Hepatocyte (in vitro differentiated cells): ENCODE measurements around the gene GJA9.

Experiments
- EZH2 ChIP-seq: fragments of 200-600 bp; sonication (generic); IDR thresholded peaks from 2 replicates; pipeline ENCODE4 v1.6.1; 2016; ENCODE audit warnings: antibody characterized with exemption, mild to moderate bottlenecking, borderline replicate concordance
- EZH2phosphoT487 ChIP-seq: fragments of 200-600 bp; sonication (generic); IDR thresholded peaks from one replicate; pipeline ENCODE4 v1.6.1; 2018; ENCODE audit warnings: antibody characterized with exemption, mild to moderate bottlenecking, low read depth, moderate library complexity; ENCODE audit not compliant: unreplicated experiment, severe bottlenecking
- TF ChIP-seq, protein P1 (sequence below): fragments of 200-600 bp; sonication (generic); IDR thresholded peaks from 2 replicates; pipeline ENCODE4 v1.5.1; 2016; ENCODE audit warnings: antibody characterized with exemption, mild to moderate bottlenecking; ENCODE audit not compliant: poor library complexity

DNA sequence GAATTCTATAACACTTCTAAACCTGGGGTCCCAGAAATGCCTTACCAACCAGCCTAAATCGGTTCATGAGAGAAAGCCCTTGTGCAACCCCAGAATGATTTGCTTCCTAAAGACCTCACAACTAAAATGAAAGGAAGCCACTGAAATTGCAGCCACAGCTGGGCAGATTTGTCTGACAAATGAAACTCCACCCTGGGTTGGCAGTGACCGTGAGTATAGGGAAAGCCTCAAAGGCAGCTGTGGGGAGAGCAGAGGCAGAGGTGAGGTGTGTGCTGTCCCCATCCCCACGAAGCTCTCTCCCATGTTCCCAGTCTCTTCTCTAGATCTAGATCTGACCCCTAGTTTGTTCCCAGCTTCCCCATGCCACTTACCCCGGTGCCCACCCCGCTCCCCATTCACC is 37.2 kb upstream of the GJA9 start:
- TF ChIP-seq EZH2phosphoT487: no peak
- TF ChIP-seq, protein P1, sequence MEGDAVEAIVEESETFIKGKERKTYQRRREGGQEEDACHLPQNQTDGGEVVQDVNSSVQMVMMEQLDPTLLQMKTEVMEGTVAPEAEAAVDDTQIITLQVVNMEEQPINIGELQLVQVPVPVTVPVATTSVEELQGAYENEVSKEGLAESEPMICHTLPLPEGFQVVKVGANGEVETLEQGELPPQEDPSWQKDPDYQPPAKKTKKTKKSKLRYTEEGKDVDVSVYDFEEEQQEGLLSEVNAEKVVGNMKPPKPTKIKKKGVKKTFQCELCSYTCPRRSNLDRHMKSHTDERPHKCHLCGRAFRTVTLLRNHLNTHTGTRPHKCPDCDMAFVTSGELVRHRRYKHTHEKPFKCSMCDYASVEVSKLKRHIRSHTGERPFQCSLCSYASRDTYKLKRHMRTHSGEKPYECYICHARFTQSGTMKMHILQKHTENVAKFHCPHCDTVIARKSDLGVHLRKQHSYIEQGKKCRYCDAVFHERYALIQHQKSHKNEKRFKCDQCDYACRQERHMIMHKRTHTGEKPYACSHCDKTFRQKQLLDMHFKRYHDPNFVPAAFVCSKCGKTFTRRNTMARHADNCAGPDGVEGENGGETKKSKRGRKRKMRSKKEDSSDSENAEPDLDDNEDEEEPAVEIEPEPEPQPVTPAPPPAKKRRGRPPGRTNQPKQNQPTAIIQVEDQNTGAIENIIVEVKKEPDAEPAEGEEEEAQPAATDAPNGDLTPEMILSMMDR: no peak
- TF ChIP-seq EZH2: no peak
